K562 (cell line): ENCODE results near the gene TIAL1.

Source experiments
- NR1H2 ChIP-seq: sonication (generic); formaldehyde crosslinking; IDR thresholded peaks from 2 replicates; pipeline ENCODE4 v1.4.0; 2020; ENCODE audit warnings: mild to moderate bottlenecking, missing genetic modification reagents
- POLR2A ChIP-seq: fragments of 450-650 bp; conservative IDR thresholded peaks from 2 replicates; pipeline ENCODE4 v1.6.1; 2016
- RCOR1 ChIP-seq, 2 experiments: IDR thresholded peaks; 2 replicates each; pipeline ENCODE4 v1.6.1; 2012; ENCODE audit warnings: low read depth in 2 of 2, low read length in 2 of 2, borderline replicate concordance in 1 of 2, improper control_type of control experiment in 1 of 2
- REST ChIP-seq, 2 experiments: fragments of 450-650 bp; formaldehyde crosslinking in 1 of 2; IDR thresholded peaks; 2 replicates each; pipeline versions ENCODE4 v1.4.0 to v1.6.1; 2014 to 2020; ENCODE audit warnings: mild to moderate bottlenecking in 2 of 2, borderline replicate concordance in 1 of 2, low read depth in 1 of 2
- SRSF3 ChIP-seq: fragments of 200-400 bp; formaldehyde crosslinking; IDR thresholded peaks from 2 replicates; pipeline ENCODE4 v1.6.1; 2016; ENCODE audit warnings: mild to moderate bottlenecking, low read length, moderate library complexity; ENCODE audit not compliant: insufficient read depth
- TEAD1 ChIP-seq, 2 experiments: fragments of 450-650 bp in 1 of 2; sonication (generic) in 1 of 2; formaldehyde crosslinking; IDR thresholded peaks; 2 replicates each; pipeline versions ENCODE4 v1.4.0 to v1.8.0; 2020 to 2022; ENCODE audit warnings: mild to moderate bottlenecking in 2 of 2, missing genetic modification reagents in 1 of 2
- ZFP30 ChIP-seq: fragments of 250-450 bp; sonication (Bioruptor Pico); IDR thresholded peaks from 2 replicates; pipeline ENCODE4 v1.8.0; 2022; ENCODE audit warnings: moderate library complexity, mild to moderate bottlenecking, inconsistent platforms, borderline replicate concordance
- TF ChIP-seq, protein P1 (sequence below): fragments of 450-650 bp; IDR thresholded peaks from 2 replicates; pipeline ENCODE4 v1.6.1; 2014; ENCODE audit warnings: low read depth, mild to moderate bottlenecking, moderate library complexity, borderline replicate concordance

DNA sequence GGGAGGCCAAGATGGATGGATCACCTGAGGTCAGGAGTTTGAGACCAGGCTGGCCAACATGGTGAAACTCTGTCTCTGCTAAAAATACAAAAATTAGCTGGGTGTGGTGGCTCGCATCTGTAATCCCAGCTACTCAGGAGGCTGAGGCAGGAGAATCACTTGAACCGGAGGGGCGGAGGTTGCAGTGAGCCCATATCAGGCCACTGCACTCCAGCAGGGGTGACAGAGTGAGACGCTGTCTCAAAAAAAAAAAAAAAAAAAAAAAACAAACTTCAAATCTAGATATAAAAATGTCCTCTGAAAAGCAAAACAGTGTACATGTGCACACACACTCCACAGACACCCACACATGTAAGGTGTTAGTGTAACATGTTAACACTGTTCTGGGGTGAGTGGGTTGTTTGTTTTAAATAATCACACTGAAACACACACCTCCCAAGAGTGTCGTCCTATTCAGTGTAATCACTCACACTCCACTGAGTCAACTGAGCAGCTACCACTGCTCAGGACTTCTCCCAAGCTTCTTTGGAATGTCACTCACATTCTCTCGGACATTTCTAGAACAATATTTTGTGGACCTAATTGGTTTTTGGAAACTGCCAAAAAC, 41.5 kb downstream of the TIAL1 start:
- TF ChIP-seq ZFP30 (CRISPR knock-in tag): no peak
- no peak for TF ChIP-seq NR1H2 (CRISPR knock-in tag)
- no peak for TF ChIP-seq TEAD1 (CRISPR knock-in tag; IDR thresholded peaks at IDR 0.05)
- no peak for TF ChIP-seq RCOR1 (IDR thresholded peaks at IDR 0.05; ENCODE audit: borderline replicate concordance in 1 of 2, low read depth in 2 of 2, low read length in 2 of 2)
- TF ChIP-seq REST (IDR thresholded peaks at IDR 0.05; ENCODE audit: borderline replicate concordance): no peak
- no peak for TF ChIP-seq REST (CRISPR knock-in tag; IDR thresholded peaks at IDR 0.05; ENCODE audit: low read depth)
- TF ChIP-seq POLR2A: no peak
- TF ChIP-seq, protein P1, sequence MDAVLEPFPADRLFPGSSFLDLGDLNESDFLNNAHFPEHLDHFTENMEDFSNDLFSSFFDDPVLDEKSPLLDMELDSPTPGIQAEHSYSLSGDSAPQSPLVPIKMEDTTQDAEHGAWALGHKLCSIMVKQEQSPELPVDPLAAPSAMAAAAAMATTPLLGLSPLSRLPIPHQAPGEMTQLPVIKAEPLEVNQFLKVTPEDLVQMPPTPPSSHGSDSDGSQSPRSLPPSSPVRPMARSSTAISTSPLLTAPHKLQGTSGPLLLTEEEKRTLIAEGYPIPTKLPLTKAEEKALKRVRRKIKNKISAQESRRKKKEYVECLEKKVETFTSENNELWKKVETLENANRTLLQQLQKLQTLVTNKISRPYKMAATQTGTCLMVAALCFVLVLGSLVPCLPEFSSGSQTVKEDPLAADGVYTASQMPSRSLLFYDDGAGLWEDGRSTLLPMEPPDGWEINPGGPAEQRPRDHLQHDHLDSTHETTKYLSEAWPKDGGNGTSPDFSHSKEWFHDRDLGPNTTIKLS: no peak
- no peak for TF ChIP-seq SRSF3
